ENCODE measurements around the gene PTPN7. TPM values are rescaled to one million over a fixed set of nuclear protein-coding genes. Genes with fewer than 3 reads are reported as not detected.
A peak's percentile ranks its signal among the peaks of the same experiment; 100 is the strongest.
"Not testable (repeated sequence)": the region's sequence is repeated elsewhere in the genome, so short reads cannot be mapped to it uniquely, and the experiment has no call there.

PTPN7 gene
- total RNA-seq, 1 donor from 2014 or later = 0.92 TPM

DNA sequence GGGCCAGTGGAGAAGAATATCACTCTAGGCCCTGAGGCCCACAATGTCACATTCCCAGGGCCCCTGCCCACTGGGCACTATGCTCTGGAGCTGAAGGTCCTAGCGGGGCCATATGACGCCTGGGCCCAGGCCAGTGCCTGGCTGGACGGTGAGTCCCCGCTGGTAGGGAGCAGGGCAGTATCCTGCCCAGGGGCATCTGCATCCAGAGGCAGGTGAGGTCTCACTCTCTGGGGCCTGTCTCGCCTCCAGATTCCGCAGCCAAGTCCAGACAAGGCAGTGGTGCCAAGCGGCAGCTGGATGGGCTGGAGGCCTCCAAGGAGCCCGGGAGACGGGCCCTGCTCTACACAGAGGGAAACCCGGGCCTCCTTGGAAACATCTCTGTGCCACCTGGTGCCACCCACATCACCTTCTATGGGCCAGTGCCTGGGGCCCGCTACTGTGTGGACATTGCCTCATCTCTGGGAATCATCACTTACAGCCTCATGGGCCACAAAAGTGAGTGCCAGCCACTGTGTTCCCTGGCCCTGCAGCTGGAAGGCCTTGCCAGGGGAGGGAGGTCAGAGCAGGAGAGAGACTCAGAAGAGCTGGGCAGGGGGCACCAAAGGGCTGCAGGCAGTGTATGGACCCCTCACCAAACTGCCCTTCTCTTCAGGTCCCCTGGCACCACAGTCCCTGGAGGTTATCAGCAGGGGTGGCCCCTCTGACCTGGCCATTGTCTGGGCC is 11.1 kb upstream of the PTPN7 start:
- intact Hi-C loops (cut with micrococcal nuclease) = no loop called here
- no peak for DNase-seq

DNA sequence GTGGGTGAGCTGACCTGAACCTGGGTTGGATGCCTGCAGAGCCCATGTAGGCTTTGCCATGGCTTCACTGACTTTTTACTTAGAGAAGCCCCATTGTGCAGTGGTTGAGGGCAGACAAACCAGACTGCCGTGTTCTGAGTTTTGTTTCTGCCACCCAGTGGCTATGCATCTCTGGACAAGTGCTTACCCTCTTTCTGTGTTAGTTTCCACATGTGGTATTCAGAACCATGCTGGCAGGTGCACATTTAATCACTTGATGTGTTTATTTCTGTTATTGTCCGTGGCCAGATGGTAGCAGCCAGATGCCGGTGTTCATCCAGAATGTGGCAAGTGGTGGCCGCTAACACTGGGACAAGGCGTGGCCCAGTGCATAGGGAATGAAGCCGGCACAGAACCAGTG is 10.3 kb upstream of the PTPN7 start:
- no peak for DNase-seq
- no peak for ATAC-seq
- intact Hi-C loops (cut with micrococcal nuclease) = no loop called here

More for the DNA sequence above, 11.1 kb upstream of the PTPN7 start:
- ATAC-seq = no peak

- intact Hi-C loops (cut with micrococcal nuclease) = no loop called here
- DNase-seq = no peak
- ATAC-seq = no peak
Measured at GRCh38 chr1:202168861-202169260, 8.5 kb upstream of the PTPN7 start.

DNA sequence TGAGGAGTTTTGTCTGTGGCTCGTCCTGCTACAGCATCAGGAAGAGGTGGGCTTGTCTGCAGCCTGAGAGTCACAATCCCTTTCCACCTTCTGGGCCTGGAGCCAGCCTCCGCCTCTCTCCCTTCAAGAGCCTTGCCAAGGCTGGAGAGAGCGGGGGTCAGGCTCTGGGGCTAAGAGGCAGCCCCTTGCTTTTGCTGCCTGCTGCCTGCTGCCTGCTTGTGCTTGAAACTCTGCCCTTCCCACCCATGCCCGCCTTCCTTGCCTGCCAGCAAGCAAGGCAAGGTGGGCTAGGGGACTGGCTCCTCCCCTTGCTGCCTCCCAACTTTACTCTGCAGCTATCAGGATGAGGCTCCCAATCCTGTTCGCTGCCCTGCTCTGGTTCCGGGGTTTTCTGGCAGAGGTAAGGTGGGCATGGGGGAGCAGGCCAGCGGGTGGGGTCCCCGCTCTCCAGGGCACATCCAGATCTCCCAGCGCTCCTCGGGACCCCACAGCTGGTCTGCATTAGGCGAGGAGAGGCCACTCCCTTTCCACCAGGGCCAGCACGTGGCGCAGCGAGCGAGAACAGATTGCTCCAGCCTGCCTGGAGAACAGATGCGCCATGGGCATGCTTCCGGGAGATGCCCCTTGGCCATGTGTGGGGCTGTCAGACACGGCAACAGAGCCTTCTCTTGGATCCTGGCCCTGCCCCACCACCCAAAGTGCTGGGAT is 7.5 kb upstream of the PTPN7 start:
- DNase-seq = no peak

DNA sequence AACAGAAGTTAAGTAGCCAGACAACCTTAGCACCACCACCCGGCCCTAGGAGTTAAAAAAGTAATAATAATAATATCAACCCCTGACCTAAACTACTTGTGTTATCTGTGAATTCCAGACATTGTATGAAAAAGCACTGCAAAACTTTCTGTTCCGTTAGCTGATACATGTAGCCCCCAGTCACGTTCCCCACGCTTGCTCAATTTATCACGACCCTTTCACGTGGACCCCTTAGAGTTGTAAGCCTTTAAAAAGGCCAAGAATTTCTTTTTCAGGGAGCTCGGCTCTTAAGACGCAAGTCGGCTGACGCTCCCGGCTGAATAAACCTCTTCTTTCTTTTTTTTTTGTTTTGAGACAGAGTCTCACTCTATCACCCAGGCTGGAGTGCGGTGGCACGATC is 6.7 kb upstream of the PTPN7 start:
- intact Hi-C loops (cut with micrococcal nuclease); ATAC-seq; DNase-seq: not testable (repeated sequence)

More for the DNA sequence above, 7.5 kb upstream of the PTPN7 start:
- intact Hi-C loops (cut with micrococcal nuclease) = no loop called here
- ATAC-seq = no peak

- intact Hi-C loops (cut with micrococcal nuclease) = no loop called here
- DNase-seq (no peak), ATAC-seq (no peak)
Measured at GRCh38 chr1:202165942-202166843, 5.8 kb upstream of the PTPN7 start.

- intact Hi-C loops (cut with micrococcal nuclease) = no loop called here
- no peak for DNase-seq
- no peak for ATAC-seq
Measured at GRCh38 chr1:202165267-202165941, 5.0 kb upstream of the PTPN7 start.

- intact Hi-C loops (cut with micrococcal nuclease) = no loop called here
- DNase-seq (no peak), ATAC-seq (peak; percentile 39)
Measured at GRCh38 chr1:202164271-202165037, 4.1 kb upstream of the PTPN7 start.

GRCh38 chr1:202163281-202164270 is 3.2 kb upstream of the PTPN7 start:
- no peak for ATAC-seq
- intact Hi-C loops (cut with micrococcal nuclease) = no loop called here
- no peak for DNase-seq

DNA sequence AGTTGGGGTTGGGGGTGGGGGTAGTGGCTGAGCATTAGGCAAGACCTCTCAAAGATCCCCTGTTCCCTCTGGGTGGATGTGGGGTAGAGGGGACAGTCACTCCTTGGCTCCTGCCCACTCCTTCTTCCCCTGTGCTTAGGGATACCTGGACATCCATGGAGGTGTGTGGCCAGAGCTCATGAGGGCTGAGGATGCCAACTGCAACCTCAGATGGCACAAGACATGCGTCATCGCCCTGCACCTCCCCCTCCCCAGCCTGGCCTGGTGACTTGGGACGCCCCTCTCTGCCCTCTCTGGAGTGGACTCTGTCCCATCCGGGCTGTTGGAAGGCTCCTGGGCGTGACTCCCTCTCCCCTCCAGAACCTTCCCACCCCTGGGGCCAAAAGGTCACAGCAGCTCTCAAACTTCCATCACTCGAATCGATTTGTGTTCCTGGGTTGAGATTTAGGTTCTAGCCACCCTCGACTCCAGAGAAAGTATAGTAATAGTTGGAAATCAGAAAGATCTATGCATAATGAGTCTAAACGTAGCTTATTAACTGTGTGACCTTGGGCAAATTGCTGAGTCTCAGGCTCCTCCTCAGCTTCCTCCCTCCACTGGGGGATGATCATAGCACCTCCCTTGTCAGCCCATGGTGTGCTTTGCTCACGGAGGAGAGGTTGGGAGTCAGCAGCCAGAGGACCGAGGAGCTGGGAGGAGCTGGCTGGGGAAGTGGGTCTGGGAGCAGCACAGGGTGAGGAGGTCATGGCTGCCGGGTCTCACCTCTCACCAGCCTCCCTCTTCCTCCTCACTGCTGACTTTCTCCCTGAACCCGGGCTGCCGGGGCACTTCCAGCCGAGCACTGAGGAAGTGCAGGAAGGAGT is 2.2 kb upstream of the PTPN7 start:
- DNase-seq (no peak), ATAC-seq (no peak)
- intact Hi-C loops (cut with micrococcal nuclease) = no loop called here

- intact Hi-C loops (cut with micrococcal nuclease) = no loop called here
- DNase-seq (no peak), ATAC-seq (no peak)
Measured at GRCh38 chr1:202162047-202162417, 1.6 kb upstream of the PTPN7 start.

- ATAC-seq (no peak), DNase-seq (no peak)
- intact Hi-C loops (cut with micrococcal nuclease) = no loop called here
Measured at GRCh38 chr1:202161151-202162046, 997 bp upstream of the PTPN7 start.

- ATAC-seq (no peak), DNase-seq (no peak)
- intact Hi-C loops (cut with micrococcal nuclease) = no loop called here
Measured at GRCh38 chr1:202159534-202160371, 649 bp downstream of the PTPN7 start.

DNA sequence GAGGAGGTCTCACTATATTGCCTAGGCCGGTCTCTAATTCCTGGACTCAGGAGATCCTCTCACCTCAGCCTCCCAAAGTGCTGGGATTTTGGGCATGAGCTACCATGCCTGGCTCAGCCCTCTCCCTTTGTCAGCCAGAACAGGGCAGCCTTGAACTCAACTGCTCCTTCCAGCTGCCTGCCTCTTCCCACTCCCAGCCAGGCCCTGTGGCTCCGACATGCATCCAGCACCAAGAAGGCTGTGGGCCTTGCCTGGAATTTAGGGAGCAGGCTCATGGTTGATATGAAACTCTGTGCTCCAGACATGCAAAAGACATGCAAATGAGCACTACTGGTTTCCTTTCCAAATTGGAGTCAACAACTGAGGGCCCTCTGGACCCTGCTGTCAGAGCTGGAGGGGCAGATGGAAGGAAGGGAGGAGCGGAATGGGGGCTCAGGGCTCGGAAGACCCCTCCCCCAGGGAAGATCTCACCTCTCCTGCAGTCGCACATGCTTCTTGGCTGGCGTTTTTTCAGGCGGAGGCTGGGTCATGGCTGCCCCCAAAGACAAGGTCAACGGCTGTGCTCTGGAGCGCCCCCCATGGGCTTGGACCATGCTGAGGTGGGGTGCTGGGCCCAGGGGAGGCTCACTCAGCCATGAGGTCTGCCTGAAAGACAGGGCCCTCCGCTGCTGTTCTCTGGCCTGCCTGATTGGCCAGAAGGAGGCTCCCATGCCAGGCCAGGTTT is 1.4 kb downstream of the PTPN7 start:
- intact Hi-C loops (cut with micrococcal nuclease) = no loop called here
- DNase-seq = peak; percentile 24
- no peak for ATAC-seq

All from left ventricle myocardium superior (tissue), 1 donor.